SU-DHL-6 (cell line): ENCODE data around the gene SKA2.

Experiments used
- H2AFZ ChIP-seq: fragments of 200-600 bp; sonication (generic); 2 replicates; pipeline ENCODE4 v1.6.1; 2014; ENCODE audit warnings: low read depth, mild to moderate bottlenecking, moderate library complexity, mixed read lengths, antibody characterized with exemption, low read length; ENCODE audit not compliant: severe bottlenecking
- H3F3A ChIP-seq: fragments of 200-600 bp; shearing (Covaris generic); 2 replicates; pipeline ENCODE4 v1.6.0; 2016; ENCODE audit warnings: antibody characterized with exemption, mild to moderate bottlenecking; ENCODE audit not compliant: insufficient read depth
- H3K27ac ChIP-seq: fragments of 200-600 bp; sonication (generic); 2 replicates; pipeline ENCODE4 v1.5.1; 2016; ENCODE audit warnings: low read depth, mild to moderate bottlenecking, low read length, moderate library complexity, mixed read lengths
- H3K27me3 ChIP-seq: fragments of 200-600 bp; sonication (generic), shearing (Covaris generic); 2 replicates; pipeline ENCODE4 v1.6.0; 2014; ENCODE audit warnings: mild to moderate bottlenecking, low read length
- H3K36me3 ChIP-seq: fragments of 200-600 bp; sonication (generic); 2 replicates; pipeline ENCODE4 v1.6.1; 2014; ENCODE audit warnings: mild to moderate bottlenecking, low read length, mixed read lengths
- H3K4me2 ChIP-seq: fragments of 300-600, 200-600 bp; shearing (Covaris generic), sonication (generic); 2 replicates; pipeline ENCODE4 v1.6.0; 2014; ENCODE audit warnings: low read length, low read depth, mild to moderate bottlenecking; ENCODE audit not compliant: poor library complexity, severe bottlenecking
- H3K4me3 ChIP-seq: fragments of 200-600 bp; sonication (generic); 2 replicates; pipeline ENCODE4 v1.5.1; 2014; ENCODE audit warnings: antibody characterized with exemption, low read length, mild to moderate bottlenecking, mixed read lengths; ENCODE audit not compliant: insufficient read depth, poor library complexity, severe bottlenecking
- H3K79me2 ChIP-seq: fragments of 200-600 bp; sonication (generic); 2 replicates; pipeline ENCODE4 v1.6.1; 2014; ENCODE audit warnings: mild to moderate bottlenecking, low read length, moderate library complexity; ENCODE audit not compliant: insufficient read depth
- H3K9ac ChIP-seq: fragments of 200-600 bp; sonication (generic); 2 replicates; pipeline ENCODE4 v1.7.0; 2014; ENCODE audit warnings: mild to moderate bottlenecking, low read length
- H3K9me2 ChIP-seq: fragments of 200-600 bp; sonication (generic); replicated peaks from 2 replicates; pipeline ENCODE4 v1.6.1; 2014; ENCODE audit warnings: low read length; ENCODE audit not compliant: insufficient read depth
- H3K9me3 ChIP-seq: fragments of 200-600 bp; sonication (generic); 2 replicates; pipeline ENCODE4 v1.6.1; 2014; ENCODE audit warnings: low read length, mixed read lengths; ENCODE audit not compliant: insufficient read depth
- H4K20me1 ChIP-seq: fragments of 200-600 bp; sonication (generic); 2 replicates; pipeline ENCODE4 v1.6.1; 2014; ENCODE audit warnings: low read depth, mild to moderate bottlenecking, antibody characterized with exemption, low read length, moderate library complexity, mixed read lengths
- EZH2phosphoT487 ChIP-seq: fragments of 200-600 bp; sonication (generic), shearing (Covaris generic); conservative IDR thresholded peaks from 2 replicates; pipeline ENCODE4 v1.6.1; 2018; ENCODE audit warnings: mild to moderate bottlenecking, antibody characterized with exemption, low read length, moderate library complexity, mixed read lengths
- TF ChIP-seq, protein P1 (sequence below): fragments of 200-600 bp; sonication (generic); IDR thresholded peaks from one replicate; pipeline ENCODE4 v1.5.1; 2017; ENCODE audit warnings: antibody characterized with exemption, mild to moderate bottlenecking, low read length, moderate library complexity; ENCODE audit not compliant: insufficient read depth, poor library complexity, severe bottlenecking

Gene SKA2

DNA sequence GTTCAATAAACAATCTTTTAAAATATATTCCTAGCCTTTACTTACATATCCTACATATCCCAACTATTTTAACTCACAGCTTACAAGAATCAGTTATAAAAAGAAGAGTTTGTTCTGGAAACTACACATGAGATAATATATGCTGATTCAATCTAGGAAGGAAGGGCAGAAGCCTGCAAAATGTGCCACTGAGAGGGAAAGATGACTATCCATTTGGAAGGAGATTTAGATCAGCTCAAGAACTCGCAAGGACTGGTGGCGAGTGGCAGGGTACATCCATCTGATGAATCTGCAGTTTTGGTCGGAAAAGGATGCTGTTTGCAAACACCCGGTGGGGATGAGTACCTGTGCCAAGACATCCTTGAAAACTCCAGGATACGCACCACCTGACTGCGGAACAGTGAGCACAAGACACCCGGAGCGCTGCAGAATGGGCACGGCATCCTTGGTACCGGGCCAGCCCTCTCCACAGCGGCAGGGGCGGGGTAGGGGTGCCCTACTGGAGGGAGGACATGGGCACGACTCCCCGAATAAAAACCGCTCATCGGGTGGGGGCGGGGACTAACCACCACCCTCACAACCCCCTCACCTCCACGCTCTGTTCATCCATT, 49.0 kb downstream of the SKA2 start:
- Histone ChIP-seq H3K9ac (peak overlapping the region; percentile 91), H3K9me2 (no peaks in the 10 kb centered on the region), H3K79me2 (peaks cover 71% of the 10 kb centered on the region), H2AFZ (peak overlapping the region; percentile 61), H3K27me3 (no peaks in the 10 kb centered on the region), H4K20me1 (peaks cover 10% of the 10 kb centered on the region; the same call in 1 of the 2 replicates), H3F3A (peaks cover 28% of the 10 kb centered on the region), H3K36me3 (peaks cover 11% of the 10 kb centered on the region), H3K27ac (peak overlapping the region; percentile 80), H3K9me3 (no peaks in the 10 kb centered on the region), H3K4me3 (peak overlapping the region; percentile 94), H3K4me2 (peak overlapping the region; percentile 97)
- no peak for TF ChIP-seq EZH2phosphoT487
- TF ChIP-seq, protein P1, sequence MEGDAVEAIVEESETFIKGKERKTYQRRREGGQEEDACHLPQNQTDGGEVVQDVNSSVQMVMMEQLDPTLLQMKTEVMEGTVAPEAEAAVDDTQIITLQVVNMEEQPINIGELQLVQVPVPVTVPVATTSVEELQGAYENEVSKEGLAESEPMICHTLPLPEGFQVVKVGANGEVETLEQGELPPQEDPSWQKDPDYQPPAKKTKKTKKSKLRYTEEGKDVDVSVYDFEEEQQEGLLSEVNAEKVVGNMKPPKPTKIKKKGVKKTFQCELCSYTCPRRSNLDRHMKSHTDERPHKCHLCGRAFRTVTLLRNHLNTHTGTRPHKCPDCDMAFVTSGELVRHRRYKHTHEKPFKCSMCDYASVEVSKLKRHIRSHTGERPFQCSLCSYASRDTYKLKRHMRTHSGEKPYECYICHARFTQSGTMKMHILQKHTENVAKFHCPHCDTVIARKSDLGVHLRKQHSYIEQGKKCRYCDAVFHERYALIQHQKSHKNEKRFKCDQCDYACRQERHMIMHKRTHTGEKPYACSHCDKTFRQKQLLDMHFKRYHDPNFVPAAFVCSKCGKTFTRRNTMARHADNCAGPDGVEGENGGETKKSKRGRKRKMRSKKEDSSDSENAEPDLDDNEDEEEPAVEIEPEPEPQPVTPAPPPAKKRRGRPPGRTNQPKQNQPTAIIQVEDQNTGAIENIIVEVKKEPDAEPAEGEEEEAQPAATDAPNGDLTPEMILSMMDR = no peak

DNA sequence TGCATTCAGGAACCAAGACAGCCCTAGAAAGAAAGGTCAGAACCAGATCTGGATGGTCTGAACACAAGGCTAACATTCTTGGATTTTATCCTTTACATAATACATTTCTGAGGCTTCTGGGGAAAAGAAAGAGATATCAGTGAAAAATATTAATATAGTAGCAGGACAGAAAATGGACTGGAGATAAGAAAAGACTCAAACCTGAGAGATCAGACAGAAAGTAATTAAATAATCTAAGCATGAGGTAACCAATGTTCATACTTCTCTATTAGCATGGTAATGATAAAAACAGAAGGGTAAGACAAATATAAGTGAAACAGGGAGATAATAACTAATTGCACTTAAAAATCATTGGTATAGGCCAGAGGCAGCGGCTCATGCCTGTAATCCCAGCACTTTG, 53.8 kb downstream of the SKA2 start:
- Histone ChIP-seq H2AFZ (no peak overlapping the region), H3K9me3 (no peaks in the 10 kb centered on the region), H3K4me3 (no peak overlapping the region), H3K4me2 (no peak overlapping the region), H4K20me1 (peaks cover 10% of the 10 kb centered on the region; the same call in 1 of the 2 replicates), H3K9me2 (no peaks in the 10 kb centered on the region), H3K36me3 (peaks cover 28% of the 10 kb centered on the region; the same call in 1 of the 2 replicates), H3K9ac (no peak overlapping the region), H3K79me2 (peaks cover 83% of the 10 kb centered on the region), H3K27ac (no peak overlapping the region), H3F3A (peaks cover 5% of the 10 kb centered on the region; the same call in 1 of the 2 replicates), H3K27me3 (no peaks in the 10 kb centered on the region)
- no peak for TF ChIP-seq EZH2phosphoT487

DNA sequence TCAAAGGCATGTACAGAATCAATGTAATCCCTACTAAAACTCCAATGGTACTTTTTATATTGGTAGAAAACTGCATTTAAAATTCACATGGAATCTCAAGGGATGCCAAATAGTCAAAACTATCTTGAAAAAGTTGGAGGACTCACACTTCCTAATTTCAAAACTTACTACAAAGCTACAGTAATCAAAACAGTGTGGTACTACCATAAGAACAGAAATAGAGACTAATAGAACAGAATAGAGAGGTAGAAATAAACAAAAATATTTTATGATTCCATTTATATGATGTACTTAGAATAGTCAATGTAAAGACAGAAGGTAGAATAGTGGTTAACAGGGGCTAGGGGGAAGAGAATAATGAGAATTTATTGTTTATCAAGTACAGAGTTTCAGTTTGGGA, 57.1 kb downstream of the SKA2 start:
- H3K36me3 ChIP-seq = peaks cover 28% of the 10 kb centered on the region; the same call in 1 of the 2 replicates

More for the DNA sequence above, 57.1 kb downstream of the SKA2 start:
- H3F3A ChIP-seq = no peaks in the 10 kb centered on the region; the same call in 1 of the 2 replicates
- H3K9me2 ChIP-seq = no peaks in the 10 kb centered on the region
- no peaks in the 10 kb centered on the region for H4K20me1 ChIP-seq
- no peak overlapping the region for H3K27ac ChIP-seq
- H3K9ac ChIP-seq = no peak overlapping the region
- H3K79me2 ChIP-seq = peaks cover 87% of the 10 kb centered on the region
- no peaks in the 10 kb centered on the region for H3K9me3 ChIP-seq
- H2AFZ ChIP-seq = no peak overlapping the region
- H3K4me2 ChIP-seq = no peak overlapping the region
- no peak overlapping the region for H3K4me3 ChIP-seq
- TF ChIP-seq, protein P1 = no peak
- TF ChIP-seq EZH2phosphoT487 = no peak
- H3K27me3 ChIP-seq = no peaks in the 10 kb centered on the region
